Measurements from ENCODE around the gene TMEM72. TPM values are rescaled to one million over a fixed set of nuclear protein-coding genes. Genes with fewer than 3 reads are reported as not detected.

Gene TMEM72
- total RNA-seq, 1 experiment from 2014 or later = not detected

GRCh38 chr10:44917848-44918247, 6.7 kb downstream of the TMEM72 start:
- DNase-seq = no peak
- Histone ChIP-seq H3K4me1 (replicated peaks; ENCODE audit: insufficient read depth) (no peaks in the 10 kb centered on the region), H3F3A (ENCODE audit: insufficient read depth, low read depth) (no peaks in the 10 kb centered on the region), H3K36me3 (ENCODE audit: low read depth) (no peaks in the 10 kb centered on the region), H3K9me2 (ENCODE audit: insufficient read depth) (no peaks in the 10 kb centered on the region), H3K9me3 (ENCODE audit: insufficient read depth, low read depth) (0 out of 2 replicates have a peak, but pooled peaks cover 4% of the 10 kb centered on the region), H3K27me3 (ENCODE audit: insufficient read depth, low read depth) (peaks cover 68% of the 10 kb centered on the region), H3K27ac (no peak overlapping the region), H3K79me2 (ENCODE audit: low read depth) (no peaks in the 10 kb centered on the region), H3K4me2 (no peak overlapping the region), H4K20me1 (ENCODE audit: insufficient read depth) (no peaks in the 10 kb centered on the region), H3K4me3 (no peak overlapping the region), H2AFZ (no peak overlapping the region)
- CTCF ChIA-PET = no interaction called here
- POLR2A ChIA-PET (ENCODE audit: unreplicated experiment) = no interaction called here
- TF ChIP-seq EZH2 (IDR thresholded peaks at IDR 0.05; ENCODE audit: low read depth) (no peak), CTCF (conservative IDR thresholded peaks at IDR 0.05) (no peak)
- intact Hi-C loops (cut with micrococcal nuclease; ENCODE audit: unreplicated experiment) = no loop called here
- BruUV-seq (replicated peaks) = no TSS peak

- Histone ChIP-seq H3K36me3 (ENCODE audit: low read depth) (no peaks in the 10 kb centered on the region), H3K4me3 (no peak overlapping the region), H3K9me2 (ENCODE audit: insufficient read depth) (no peaks in the 10 kb centered on the region), H3K4me2 (no peak overlapping the region), H3K27me3 (ENCODE audit: insufficient read depth, low read depth) (peaks cover 66% of the 10 kb centered on the region), H3K9me3 (ENCODE audit: insufficient read depth, low read depth) (0 out of 2 replicates have a peak, but pooled peaks cover 4% of the 10 kb centered on the region), H4K20me1 (ENCODE audit: insufficient read depth) (no peaks in the 10 kb centered on the region), H3K27ac (no peak overlapping the region), H3F3A (ENCODE audit: insufficient read depth, low read depth) (no peaks in the 10 kb centered on the region), H2AFZ (no peak overlapping the region), H3K4me1 (replicated peaks; ENCODE audit: insufficient read depth) (no peaks in the 10 kb centered on the region), H3K79me2 (ENCODE audit: low read depth) (no peaks in the 10 kb centered on the region)
- no peak for TF ChIP-seq EZH2 (IDR thresholded peaks at IDR 0.05; ENCODE audit: low read depth)
- no peak for TF ChIP-seq CTCF (conservative IDR thresholded peaks at IDR 0.05)
- no peak for DNase-seq
- CTCF ChIA-PET = no interaction called here
- intact Hi-C loops (cut with micrococcal nuclease; ENCODE audit: unreplicated experiment) = no loop called here
- POLR2A ChIA-PET (ENCODE audit: unreplicated experiment) = no interaction called here
- BruUV-seq (replicated peaks) = no TSS peak
Observed at GRCh38 chr10:44920252-44920651, 9.1 kb downstream of the TMEM72 start.

GRCh38 chr10:44921061-44921460, 9.9 kb downstream of the TMEM72 start:
- Histone ChIP-seq H3K4me1 (replicated peaks; ENCODE audit: insufficient read depth) (no peaks in the 10 kb centered on the region), H3K4me3 (no peak overlapping the region), H3K79me2 (ENCODE audit: low read depth) (no peaks in the 10 kb centered on the region), H3K27me3 (ENCODE audit: insufficient read depth, low read depth) (peaks cover 59% of the 10 kb centered on the region), H3K4me2 (no peak overlapping the region), H4K20me1 (ENCODE audit: insufficient read depth) (no peaks in the 10 kb centered on the region), H3K9me3 (ENCODE audit: insufficient read depth, low read depth) (0 out of 2 replicates have a peak, but pooled peaks cover 4% of the 10 kb centered on the region), H3K36me3 (ENCODE audit: low read depth) (no peaks in the 10 kb centered on the region), H2AFZ (no peak overlapping the region), H3K9me2 (ENCODE audit: insufficient read depth) (no peaks in the 10 kb centered on the region), H3F3A (ENCODE audit: insufficient read depth, low read depth) (no peaks in the 10 kb centered on the region), H3K27ac (no peak overlapping the region)
- DNase-seq = no peak
- no TSS peak for BruUV-seq (replicated peaks)
- POLR2A ChIA-PET (ENCODE audit: unreplicated experiment) = no interaction called here
- intact Hi-C loops (cut with micrococcal nuclease; ENCODE audit: unreplicated experiment) = no loop called here
- CTCF ChIA-PET = no interaction called here
- no peak for TF ChIP-seq CTCF (conservative IDR thresholded peaks at IDR 0.05)
